ENCODE data around the gene ITGB1BP2.

The ITGB1BP2 gene

DNA sequence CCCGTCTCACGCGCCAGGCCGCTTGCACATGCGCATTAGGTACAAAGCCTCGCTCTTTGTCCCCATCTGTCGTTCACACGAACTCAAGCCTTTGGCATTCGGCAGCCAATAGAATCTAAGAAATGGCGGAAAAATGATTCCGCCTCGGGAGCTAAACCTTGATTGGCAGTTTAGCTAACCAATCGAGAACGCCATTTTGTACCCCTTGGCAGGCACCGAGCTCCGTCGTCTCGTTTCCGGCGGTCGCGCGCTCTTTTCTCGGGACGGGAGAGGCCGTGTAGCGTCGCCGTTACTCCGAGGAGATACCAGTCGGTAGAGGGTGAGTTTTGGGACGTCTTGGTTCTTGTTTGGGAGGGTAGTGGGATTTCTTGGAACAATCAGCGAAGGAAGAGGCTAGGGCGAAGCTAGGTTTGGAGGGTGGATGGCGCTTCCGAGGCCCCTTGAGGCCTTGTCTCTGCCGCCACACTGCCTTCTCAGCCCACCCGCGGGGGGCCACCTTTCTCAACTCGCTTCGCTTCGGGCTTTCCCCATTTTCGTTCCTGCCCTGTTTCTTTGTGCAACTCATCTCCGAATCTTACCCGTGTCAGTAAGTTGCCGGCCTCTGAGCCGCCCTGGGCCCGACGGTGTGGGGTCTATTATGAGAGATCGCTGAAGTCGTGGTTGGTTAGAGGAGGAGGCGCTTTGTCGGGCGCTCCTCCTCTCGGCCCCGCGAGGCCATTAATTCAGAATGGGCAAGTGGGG is 18.0 kb upstream of the ITGB1BP2 start, which contains the start of gene NONO:
TSS of gene NONO (plus strand) at position 233 of the 741 bp plus-strand sequence. CDS start 7,003 bp downstream, outside the sequence.
- TF ChIP-seq CTCF (IDR thresholded peaks at IDR 0.05): peak in 1 of 2 experiments; percentile 14

DNA sequence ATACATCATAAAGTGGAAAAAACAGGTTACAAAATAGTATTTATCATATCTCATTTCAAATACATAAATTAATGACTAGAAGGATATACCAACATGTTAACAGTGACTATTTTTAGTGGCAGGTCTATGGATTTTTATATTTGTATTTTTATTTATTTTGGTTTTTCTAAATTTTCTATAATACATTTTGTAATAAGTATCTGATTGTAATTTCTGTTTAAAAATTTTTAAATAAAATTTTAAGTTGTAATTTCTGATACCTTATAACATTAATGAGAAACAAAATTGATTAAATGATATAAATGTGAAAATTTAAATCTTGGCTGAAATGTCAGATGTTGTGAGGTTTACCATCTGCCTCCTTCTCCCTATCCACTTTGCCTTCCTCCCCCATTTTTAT is 15.6 kb upstream of the ITGB1BP2 start:
- Histone ChIP-seq H3K36me3 (peaks cover 0 to 10% (median 5%) of the 10 kb centered on the region in 3 donors), H3K4me3 (no peak overlapping the region), H3K27me3 (no peaks in the 10 kb centered on the region), H3K4me1 (peaks cover 0 to 39% (median 0%) of the 10 kb centered on the region in 4 donors), H3K9me3 (peaks cover 0 to 8% (median 0%) of the 10 kb centered on the region in 3 donors), H3K27ac (no peak overlapping the region)
- intact Hi-C loops (cut with DNase I; ENCODE audit: low total_unique reads): no loop called here
- no peak for TF ChIP-seq CTCF (IDR thresholded peaks at IDR 0.05)
- DNase-seq: no peak

More for the DNA sequence above, 18.0 kb upstream of the ITGB1BP2 start, which contains the start of gene NONO:
- peaks cover 0 to 6% (median 0%) of the 10 kb centered on the region in 3 donors for H3K36me3 ChIP-seq
- H3K9me3 ChIP-seq: peaks cover 0 to 8% (median 0%) of the 10 kb centered on the region in 3 donors
- H3K27ac ChIP-seq: peak within 1 kb of the TSS; percentile 87 to 94
- no peaks in the 10 kb centered on the region for H3K27me3 ChIP-seq
- H3K4me1 ChIP-seq: peaks cover 0 to 35% (median 0%) of the 10 kb centered on the region in 4 donors
- intact Hi-C loops (cut with DNase I; ENCODE audit: low total_unique reads): no loop called here
- DNase-seq: peak; percentile 81 to 91
- peak within 1 kb of the TSS; percentile 74 to 75 for H3K4me3 ChIP-seq

DNA sequence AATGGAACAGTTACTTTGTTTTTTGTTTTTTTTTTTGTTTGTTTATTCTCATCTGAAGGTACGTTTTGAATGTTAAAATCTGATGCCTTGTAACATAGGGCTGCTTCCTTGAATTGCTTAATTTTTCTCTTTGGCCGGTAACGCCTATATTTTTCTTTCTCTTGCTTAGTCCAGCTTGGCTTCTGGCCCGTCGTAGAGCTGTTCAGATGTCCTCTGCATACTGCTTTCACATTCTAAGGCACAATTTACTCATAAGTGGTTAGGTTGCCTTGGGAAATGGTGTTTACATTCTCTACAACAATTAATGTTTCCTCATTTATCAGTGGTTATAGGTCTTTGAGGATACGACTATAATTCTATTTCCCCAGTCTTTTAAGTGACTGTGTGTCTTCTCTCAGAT is 10.2 kb upstream of the ITGB1BP2 start:
- intact Hi-C loops (cut with DNase I; ENCODE audit: low total_unique reads): no loop called here
- Histone ChIP-seq H3K9me3 (no peaks in the 10 kb centered on the region), H3K4me3 (no peak overlapping the region), H3K27ac (no peak overlapping the region), H3K4me1 (peaks cover 0 to 19% (median 0%) of the 10 kb centered on the region in 4 donors), H3K27me3 (no peaks in the 10 kb centered on the region), H3K36me3 (peaks cover 43 to 64% (median 56%) of the 10 kb centered on the region in 3 donors)
- no peak for TF ChIP-seq CTCF (IDR thresholded peaks at IDR 0.05)
- no peak for DNase-seq

GRCh38 chrX:71292669-71293365 is 8.7 kb upstream of the ITGB1BP2 start:
- Histone ChIP-seq H3K4me1 (peaks cover 0 to 9% (median 0%) of the 10 kb centered on the region in 4 donors), H3K4me3 (no peak overlapping the region), H3K9me3 (no peaks in the 10 kb centered on the region), H3K27me3 (no peaks in the 10 kb centered on the region), H3K36me3 (peaks cover 57 to 72% (median 70%) of the 10 kb centered on the region in 3 donors), H3K27ac (no peak overlapping the region)
- intact Hi-C loops (cut with DNase I; ENCODE audit: low total_unique reads): no loop called here
- no peak for DNase-seq
- TF ChIP-seq CTCF (IDR thresholded peaks at IDR 0.05): no peak

DNA sequence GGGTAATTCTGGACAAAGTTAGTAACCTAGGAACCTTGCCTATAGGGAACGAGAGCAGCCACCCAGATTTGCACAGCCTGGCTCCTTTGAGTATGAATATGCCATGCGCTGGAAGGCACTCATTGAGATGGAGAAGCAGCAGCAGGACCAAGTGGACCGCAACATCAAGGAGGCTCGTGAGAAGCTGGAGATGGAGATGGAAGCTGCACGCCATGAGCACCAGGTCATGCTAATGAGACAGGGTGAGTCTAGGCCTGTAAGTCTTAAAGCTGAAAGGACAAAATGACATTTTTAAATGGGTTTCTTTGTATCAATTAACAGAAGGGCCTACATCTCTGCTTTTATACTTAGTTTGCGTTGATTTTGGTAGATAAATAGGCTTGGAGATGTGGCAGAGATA is 4.7 kb upstream of the ITGB1BP2 start:
- peaks cover 58 to 89% (median 84%) of the 10 kb centered on the region in 3 donors for H3K36me3 ChIP-seq
- H3K27me3 ChIP-seq: no peaks in the 10 kb centered on the region
- H3K9me3 ChIP-seq: no peaks in the 10 kb centered on the region
- intact Hi-C loops (cut with DNase I; ENCODE audit: low total_unique reads): no loop called here
- no peak for TF ChIP-seq CTCF (IDR thresholded peaks at IDR 0.05)
- H3K4me1 ChIP-seq: peaks cover 0 to 6% (median 1%) of the 10 kb centered on the region in 4 donors
- H3K27ac ChIP-seq: no peak overlapping the region
- H3K4me3 ChIP-seq: no peak overlapping the region
- no peak for DNase-seq

Measured in tibial artery (tissue), 4 donors.